SK-N-MC (cell line): ENCODE measurements around the gene HOXC11.
A peak's percentile ranks its signal among the peaks of the same experiment; 100 is the strongest.

Experiments used
- DNase-seq: peaks from one replicate; pipeline ENCODE4 v3.0.0-alpha.2; 2011; ENCODE audit warnings: low read depth, low spot score
- H3K27ac ChIP-seq: fragments of 200-600 bp; sonication (generic); 2 replicates; pipeline ENCODE4 v1.5.1; 2016; ENCODE audit warnings: mixed run types
- H3K36me3 ChIP-seq: fragments of 200-600 bp; sonication (generic); 2 replicates; pipeline ENCODE4 v1.6.1; 2017; ENCODE audit warnings: antibody characterized with exemption, low read length, mixed read lengths; ENCODE audit not compliant: insufficient read depth
- H3K4me3 ChIP-seq: fragments of 200-600 bp; sonication (generic); 2 replicates; pipeline ENCODE4 v1.5.1; 2016
- H3K9ac ChIP-seq: fragments of 200-600 bp; sonication (generic); 2 replicates; pipeline ENCODE4 v1.8.0; 2017; ENCODE audit warnings: mixed run types, mixed read lengths; ENCODE audit not compliant: insufficient read length
- H3K9me3 ChIP-seq: fragments of 200-600 bp; sonication (generic); 2 replicates; pipeline ENCODE4 v1.6.1; 2017; ENCODE audit warnings: low read depth, mild to moderate bottlenecking, antibody characterized with exemption, low read length, moderate library complexity, mixed read lengths
- EZH2 ChIP-seq: fragments of 200-600 bp; sonication (generic); IDR thresholded peaks from one replicate; pipeline ENCODE4 v1.6.1; 2017; ENCODE audit warnings: antibody characterized with exemption
- FOXP2 ChIP-seq: optimal IDR thresholded peaks from 2 replicates; pipeline ENCODE3; 2011; ENCODE audit warnings: mild to moderate bottlenecking, moderate library complexity; ENCODE audit not compliant: insufficient read depth; ENCODE audit errors: extremely low read length, control extremely low read depth
- POLR2AphosphoS5 ChIP-seq: IDR thresholded peaks from 2 replicates; pipeline ENCODE4 v1.6.1; 2012; ENCODE audit warnings: mild to moderate bottlenecking, low read depth, low read length, borderline replicate concordance

The HOXC11 gene

DNA sequence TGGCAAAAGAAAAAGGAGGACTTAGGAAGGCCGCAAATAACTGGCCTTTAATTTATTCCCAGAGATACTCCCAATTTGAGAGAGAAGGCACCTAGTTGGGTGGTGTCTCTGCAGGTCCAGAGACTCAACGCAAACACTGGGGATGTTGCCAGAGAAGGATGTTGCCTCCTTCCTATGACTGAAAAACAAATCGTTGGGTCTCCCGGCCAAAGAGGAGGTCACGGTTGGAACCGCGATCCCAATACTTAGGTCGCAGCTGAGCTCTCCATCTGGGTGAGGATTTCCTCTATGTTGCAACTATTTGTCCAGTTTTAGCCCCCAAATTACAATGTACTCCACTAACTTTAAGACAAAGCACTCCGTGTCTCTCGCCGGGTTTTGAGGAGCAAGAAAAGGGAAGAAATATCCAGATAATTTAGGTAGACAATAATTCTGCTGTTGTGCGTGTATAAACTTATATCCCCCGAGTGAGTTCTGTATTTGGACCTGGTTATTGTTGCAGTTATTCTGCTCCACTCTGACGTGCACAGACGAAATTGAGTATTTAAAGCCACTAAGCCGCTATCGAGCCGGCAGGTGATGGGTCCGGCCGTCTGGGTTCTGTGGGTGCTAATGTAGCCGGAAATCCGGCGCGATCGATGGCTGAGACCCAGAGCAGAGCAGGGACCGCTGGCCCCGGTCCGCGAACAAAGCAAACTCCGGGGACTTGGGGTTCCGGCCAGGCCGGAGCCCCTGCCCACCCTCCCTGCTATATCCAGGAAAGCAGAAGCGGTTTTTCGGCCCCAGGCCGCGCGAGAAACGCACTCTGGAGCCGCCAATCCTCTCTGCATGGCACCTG is 12.5 kb upstream of the HOXC11 start:
- peaks cover 24% of the 10 kb centered on the region for H3K36me3 ChIP-seq
- H3K9ac ChIP-seq, result no peak overlapping the region
- H3K9me3 ChIP-seq, result no peaks in the 10 kb centered on the region
- H3K4me3 ChIP-seq, result no peak overlapping the region
- TF ChIP-seq FOXP2, result no peak
- TF ChIP-seq POLR2AphosphoS5, result no peak
- TF ChIP-seq EZH2, result no peak
- H3K27ac ChIP-seq, result 0 out of 2 replicates have a peak overlapping the region, but pooled peaks have one; percentile 28
- DNase-seq, result no peak

DNA sequence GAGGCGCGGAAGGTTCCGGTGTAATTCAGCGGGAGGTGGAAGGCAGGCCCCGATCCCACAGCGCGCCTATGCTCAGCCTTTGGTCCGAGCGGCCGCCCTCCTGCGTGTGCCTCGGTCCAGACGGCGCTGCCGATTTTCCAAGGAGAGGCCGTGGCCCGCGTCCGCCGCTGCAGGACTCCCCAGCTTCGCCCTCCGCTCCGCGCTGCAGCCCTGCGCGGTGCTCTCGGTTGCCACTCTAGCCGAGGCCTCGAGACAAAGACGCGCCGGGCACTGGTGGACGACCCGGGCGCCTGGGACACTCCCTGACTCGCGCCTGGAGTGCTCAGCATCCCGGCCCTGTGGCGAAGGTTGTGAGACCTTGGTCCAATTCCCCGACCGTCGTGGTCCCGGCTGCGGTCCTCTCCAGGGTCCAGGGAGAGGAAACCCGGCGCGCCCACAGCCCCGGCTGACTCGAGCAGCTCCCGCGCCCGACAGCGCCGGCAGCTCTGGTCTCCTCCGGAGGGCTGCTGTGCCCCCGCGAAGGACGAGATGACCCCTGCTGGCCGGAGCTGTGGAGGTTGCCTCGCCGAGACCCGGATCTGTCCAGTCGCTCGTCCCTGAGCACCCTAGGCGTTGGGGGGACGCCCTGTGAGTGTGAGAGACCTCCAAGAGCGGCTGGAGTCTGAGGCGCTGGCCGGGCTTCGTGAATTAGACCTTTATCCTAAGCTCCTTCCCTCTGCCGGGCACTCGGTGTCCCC is 11.7 kb upstream of the HOXC11 start:
- no peak for DNase-seq
- H3K27ac ChIP-seq, result no peak overlapping the region
- peaks cover 25% of the 10 kb centered on the region for H3K36me3 ChIP-seq
- no peaks in the 10 kb centered on the region for H3K9me3 ChIP-seq
- no peak overlapping the region for H3K9ac ChIP-seq
- H3K4me3 ChIP-seq, result no peak overlapping the region
- TF ChIP-seq FOXP2 (no peak), POLR2AphosphoS5 (no peak), EZH2 (no peak)

DNA sequence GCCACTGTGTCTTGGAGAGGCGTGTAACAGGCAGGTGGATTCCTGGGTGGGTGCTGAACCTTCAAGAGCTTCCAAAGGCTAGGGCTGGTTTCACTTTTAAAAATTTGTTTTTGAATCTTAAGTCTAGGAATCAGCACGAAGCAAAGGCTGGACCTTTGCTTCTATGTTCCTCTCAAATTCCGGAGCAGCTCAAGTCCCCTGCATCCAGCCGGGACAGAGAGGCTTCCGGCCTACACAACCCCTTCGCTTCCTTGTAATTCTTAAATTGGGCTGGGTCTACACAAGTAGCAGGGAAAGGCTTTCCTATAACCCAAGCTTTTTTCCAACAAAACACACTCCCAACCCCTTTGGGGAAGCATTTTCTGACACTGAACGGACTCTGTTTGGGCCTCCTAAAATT is 9.9 kb upstream of the HOXC11 start:
- H3K4me3 ChIP-seq, result no peak overlapping the region
- TF ChIP-seq EZH2 (no peak), FOXP2 (no peak), POLR2AphosphoS5 (no peak)
- no peak overlapping the region for H3K9ac ChIP-seq
- peak overlapping the region; percentile 45 for H3K27ac ChIP-seq
- no peaks in the 10 kb centered on the region for H3K9me3 ChIP-seq
- H3K36me3 ChIP-seq, result peaks cover 25% of the 10 kb centered on the region
- no peak for DNase-seq

DNA sequence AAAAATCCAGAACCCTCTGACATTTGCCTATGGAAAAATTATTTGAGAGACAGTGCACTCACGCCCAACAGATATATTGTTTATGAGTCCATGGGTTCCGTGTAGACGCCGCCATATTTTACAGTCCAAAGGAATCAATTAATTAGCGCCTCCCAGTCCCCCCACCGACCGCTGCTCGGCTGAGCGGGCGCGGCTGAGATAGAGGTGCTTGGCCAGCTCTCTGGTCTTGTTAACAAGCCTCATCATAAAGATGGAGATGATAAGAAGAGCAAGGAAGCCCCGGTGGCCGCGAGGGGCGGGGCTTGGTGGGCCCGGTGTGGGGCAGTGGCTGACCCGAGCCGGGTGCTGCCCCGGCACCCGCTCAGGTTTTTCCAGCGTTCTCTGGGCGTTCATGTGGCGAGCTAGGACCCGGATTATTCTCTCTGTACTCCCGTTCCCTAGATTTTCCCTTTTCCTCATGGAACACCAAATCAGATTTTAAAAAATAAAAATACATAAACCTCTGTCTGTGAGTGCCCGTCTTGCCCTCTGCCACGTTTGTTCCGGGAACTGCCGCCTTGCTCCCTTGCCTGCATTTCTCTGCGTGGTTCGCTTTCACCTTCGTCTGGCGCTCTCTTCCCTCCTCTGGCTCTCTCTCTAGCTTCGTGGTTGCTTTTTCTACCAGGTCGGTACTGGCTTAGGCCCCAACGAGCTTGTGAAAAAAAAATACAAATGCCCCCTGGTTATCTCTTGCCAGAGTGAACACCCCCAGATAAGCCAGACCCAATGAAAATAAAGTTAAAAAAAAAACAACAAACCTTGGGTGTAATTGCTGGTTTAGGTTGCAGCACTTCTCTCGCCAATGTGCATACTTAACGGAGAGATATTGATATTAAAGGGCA is 9.3 kb upstream of the HOXC11 start:
- H3K9ac ChIP-seq, result peak overlapping the region; percentile 50
- H3K4me3 ChIP-seq, result peak overlapping the region; percentile 94; the same call in 1 of the 2 replicates
- TF ChIP-seq FOXP2, result no peak
- no peak for TF ChIP-seq POLR2AphosphoS5
- TF ChIP-seq EZH2, result no peak
- H3K36me3 ChIP-seq, result peaks cover 25% of the 10 kb centered on the region
- peak overlapping the region; percentile 94 for H3K27ac ChIP-seq
- no peak for DNase-seq
- H3K9me3 ChIP-seq, result no peaks in the 10 kb centered on the region

DNA sequence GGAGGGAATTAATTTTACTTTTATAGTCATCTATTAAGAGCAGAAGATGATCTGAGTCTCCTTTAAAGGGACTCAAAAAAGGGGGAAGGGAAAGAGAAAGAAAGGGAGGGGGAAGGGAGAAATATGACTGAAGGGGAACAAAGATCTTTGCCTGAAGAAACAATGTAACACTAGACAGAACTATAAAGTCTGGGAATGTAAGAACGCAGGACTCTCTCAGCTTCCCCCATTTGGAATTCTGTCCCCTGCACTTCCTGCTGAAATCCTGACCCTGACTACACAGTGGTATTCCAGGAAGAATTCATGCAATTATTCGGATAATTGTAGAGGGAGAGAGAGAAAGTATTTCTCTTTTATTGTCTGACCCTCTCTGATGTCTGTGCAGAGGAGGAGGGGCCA is 8.6 kb upstream of the HOXC11 start:
- H3K27ac ChIP-seq, result peak overlapping the region; percentile 94
- H3K9me3 ChIP-seq, result no peaks in the 10 kb centered on the region
- TF ChIP-seq FOXP2 (no peak), POLR2AphosphoS5 (no peak), EZH2 (no peak)
- peak overlapping the region; percentile 94 for H3K4me3 ChIP-seq
- H3K36me3 ChIP-seq, result peaks cover 25% of the 10 kb centered on the region
- peak overlapping the region; percentile 50 for H3K9ac ChIP-seq
- DNase-seq, result no peak

DNA sequence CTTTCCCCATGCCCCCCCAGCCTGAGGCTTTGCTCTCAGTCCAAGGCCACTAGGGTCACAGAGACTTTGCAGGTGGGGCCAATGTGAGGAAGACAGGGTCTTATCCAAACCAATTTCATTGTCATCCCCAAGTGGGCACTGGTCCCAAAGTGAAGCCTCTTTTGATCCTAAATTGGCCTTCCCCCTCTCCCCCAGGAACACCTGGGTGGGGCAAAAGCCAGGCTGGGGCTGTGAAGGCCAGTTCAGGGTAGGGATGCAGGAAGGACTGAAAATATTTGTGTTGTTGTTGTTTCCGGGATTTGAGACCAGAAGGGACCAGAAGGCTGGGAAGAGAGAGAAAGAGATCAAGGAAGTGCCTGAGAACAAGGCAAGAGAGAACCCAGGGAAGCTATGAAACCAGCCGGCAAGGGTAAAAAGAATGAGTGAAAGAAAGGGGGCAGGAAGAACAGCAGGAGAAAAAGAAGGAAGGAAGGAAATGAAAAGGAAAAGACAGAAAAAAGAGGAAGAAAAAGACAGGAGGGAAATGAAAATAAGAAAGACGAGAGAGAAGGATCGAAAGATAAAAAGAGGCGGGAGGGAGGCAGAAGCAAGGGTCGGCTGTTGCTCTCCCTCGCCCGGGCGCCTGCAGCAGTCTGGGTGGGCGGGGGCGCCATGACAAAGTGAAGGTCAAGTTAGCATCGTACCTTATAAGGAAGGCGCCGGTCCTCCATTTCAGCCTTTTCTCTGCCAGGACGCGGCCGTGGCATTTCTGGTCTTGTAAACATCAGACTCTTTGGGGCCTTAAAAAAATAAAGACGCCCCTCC is 7.4 kb upstream of the HOXC11 start:
- no peak for TF ChIP-seq FOXP2
- TF ChIP-seq POLR2AphosphoS5, result no peak
- TF ChIP-seq EZH2, result no peak
- Histone ChIP-seq H3K36me3 (peaks cover 25% of the 10 kb centered on the region), H3K9ac (peak overlapping the region; percentile 84), H3K27ac (peak overlapping the region; percentile 94), H3K4me3 (peak overlapping the region; percentile 94), H3K9me3 (no peaks in the 10 kb centered on the region)
- DNase-seq, result no peak

DNA sequence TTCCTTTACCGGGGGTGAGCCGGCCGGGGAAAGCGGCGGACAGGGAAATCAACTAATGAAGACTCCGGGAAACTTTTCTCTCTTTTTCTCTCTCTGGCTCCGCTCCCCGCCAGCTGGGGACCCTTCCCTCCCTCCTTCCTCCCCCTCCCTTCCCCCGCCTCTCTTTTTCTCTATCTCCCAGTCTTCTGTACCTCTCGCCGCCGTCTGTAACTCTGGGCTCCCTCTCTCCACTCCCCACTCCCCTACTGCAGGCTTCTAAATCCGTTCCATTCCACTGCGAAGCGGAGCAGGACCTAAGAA is 6.9 kb upstream of the HOXC11 start:
- TF ChIP-seq POLR2AphosphoS5 (no peak), FOXP2 (no peak), EZH2 (no peak)
- Histone ChIP-seq H3K4me3 (peak overlapping the region; percentile 94), H3K27ac (peak overlapping the region; percentile 94), H3K9me3 (no peaks in the 10 kb centered on the region), H3K9ac (peak overlapping the region; percentile 84), H3K36me3 (peaks cover 25% of the 10 kb centered on the region)
- no peak for DNase-seq
